NCI-H146 treated with DMSO at 0.1 percent for 48 hours (cell line): Measurements from ENCODE around the gene GNB1L.
"Not testable (repeated sequence)": the region's sequence is repeated elsewhere in the genome, so short reads cannot be mapped to it uniquely, and the experiment has no call there.

Source experiments
- DNase-seq: peaks from one replicate; lab custom pipeline; 2025; ENCODE audit not compliant: unreplicated experiment; lab: John Stamatoyannopoulos, UW

The GNB1L gene

DNA sequence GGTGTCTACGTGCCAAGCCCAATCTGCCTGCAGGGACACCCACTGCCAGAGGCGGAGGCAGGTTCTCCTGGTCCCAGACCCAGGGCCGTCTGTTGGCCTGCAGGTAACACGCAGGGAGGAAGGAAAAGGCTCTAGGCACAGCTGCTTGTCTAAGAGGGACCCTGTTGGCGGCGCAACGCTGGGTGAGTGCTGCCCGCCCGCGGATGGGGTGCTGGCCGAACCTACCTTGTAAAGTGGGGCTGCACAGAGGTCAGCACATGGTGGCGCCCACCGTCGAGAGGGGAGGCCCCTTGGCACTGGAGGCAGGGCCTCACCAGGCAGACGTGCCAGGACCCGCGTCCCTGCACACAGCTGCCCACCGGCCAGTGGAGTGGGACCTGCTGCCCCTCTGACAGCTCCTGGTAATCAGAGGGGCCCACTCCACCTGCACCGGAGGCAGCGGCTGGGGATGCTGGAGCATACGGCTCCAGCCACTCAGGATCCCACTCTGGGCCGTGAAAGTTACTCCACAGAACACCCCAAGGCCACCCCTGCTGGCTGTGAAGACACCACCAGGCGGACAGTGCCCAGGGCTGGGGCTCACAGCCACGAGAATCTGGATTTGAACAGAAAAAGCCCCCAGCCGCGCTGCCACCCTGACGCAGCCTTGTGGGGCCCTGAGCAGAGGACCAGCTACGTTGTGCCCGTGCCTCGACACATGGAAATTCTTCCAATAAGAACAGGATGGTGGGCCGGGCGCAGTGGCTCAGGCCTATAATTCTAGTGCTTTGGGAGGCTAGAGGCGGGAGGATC is 70.1 kb downstream of the GNB1L start:
- DNase-seq: no peak

DNA sequence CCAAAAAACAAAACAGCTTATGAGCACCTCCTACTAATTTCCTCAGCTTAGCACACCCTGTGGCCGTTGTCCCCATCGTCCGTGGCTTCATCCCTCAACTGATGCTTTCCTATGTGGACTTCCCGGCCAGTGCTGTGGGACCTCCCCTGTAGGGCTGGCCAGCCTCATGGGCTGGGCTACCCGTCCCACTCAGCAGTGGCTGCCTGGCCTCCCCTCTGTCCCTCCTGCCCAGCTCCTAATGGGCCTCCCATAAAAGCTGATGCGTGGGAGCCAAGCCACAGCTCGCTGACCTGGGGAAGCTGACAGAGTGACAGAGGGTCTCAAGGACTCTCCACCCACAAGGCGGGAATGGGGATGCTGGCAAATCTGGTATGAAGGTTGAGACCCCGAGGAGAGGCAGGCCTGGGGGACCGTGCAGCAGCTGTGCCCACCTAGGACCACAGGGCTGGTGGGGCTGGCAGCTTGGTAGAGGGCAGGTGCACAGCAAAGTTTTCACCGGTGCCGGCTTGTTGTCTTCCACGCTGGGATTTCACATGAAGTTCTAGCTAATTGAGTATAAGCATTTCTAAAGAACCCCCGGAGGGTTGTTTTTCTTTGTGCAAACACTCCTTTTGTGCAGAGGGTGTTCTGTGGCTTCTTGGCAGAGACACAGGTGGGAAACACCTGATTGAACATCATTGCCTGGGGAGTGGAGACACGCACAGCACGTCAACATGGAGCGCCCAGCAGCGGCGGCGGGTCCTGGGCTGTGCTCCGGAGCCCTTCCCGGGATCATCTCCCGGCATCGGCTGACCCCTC is 70.9 kb downstream of the GNB1L start:
- peak; percentile 12 for DNase-seq

DNA sequence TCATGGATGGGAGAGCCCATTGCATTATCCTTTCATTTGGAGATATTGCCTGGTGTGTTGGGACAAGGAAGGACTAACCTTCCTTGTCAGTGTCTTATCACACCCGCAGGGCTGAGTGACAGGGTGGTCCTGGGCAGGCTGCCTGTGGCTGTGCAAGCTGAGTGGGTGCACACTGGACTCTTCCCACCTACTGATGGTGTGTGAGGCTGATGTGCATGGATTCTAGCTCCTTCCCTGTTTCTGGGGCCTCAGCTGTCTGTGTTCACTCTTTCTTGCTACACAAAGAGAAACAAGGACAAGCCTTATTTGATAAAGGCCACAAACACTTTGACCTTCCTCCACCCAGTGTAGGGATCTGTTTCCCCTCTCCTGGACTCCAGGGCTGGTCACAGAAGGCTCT is 72.1 kb downstream of the GNB1L start:
- DNase-seq: no peak

DNA sequence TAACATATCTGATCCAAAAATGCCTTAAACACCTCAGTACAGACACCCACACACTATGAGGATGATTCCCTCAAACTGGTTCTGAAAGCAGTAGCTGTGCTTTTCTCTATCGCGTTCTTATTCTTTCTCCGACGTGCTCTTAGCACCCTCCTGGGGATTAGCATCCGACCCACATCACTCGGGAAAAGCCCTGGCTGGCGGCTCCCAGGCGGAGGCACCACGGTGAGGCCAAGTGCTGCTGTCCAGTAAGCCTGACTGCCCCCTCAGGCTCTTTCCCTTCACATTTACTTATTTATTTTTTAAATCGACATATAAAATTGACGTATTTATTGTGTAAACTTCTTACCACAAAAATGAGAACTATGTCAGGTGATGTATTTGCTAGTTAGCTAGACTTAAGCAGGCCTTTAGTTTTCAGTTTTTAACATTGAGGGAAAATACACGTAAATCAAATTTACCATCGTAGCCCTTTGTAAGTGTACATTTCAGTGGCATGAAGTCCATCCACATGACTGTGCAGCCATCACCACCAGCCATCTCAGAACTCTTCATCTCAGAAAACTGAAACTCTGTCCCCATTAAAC is 74.9 kb downstream of the GNB1L start:
- DNase-seq: no peak

DNA sequence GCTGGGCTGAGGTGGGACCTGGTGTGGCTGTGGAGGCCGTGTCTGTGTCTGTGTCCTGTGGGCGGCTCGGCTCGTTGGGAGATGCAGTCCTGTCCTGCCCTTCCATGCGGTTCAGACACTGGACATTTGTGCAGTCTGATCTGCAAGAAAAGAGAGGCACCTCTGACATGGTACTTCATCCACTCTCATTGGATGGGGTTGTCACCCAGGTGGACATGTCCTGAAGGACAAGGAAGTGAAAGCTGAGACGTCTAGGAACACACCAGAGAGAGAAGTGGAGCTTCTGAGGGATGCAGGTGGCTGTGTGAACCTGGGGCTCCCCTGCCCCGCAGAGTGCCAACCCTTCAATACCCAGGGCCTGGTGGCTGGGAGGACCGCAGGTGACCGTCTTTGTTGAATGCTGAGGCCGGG is 75.7 kb downstream of the GNB1L start:
- no peak for DNase-seq

DNA sequence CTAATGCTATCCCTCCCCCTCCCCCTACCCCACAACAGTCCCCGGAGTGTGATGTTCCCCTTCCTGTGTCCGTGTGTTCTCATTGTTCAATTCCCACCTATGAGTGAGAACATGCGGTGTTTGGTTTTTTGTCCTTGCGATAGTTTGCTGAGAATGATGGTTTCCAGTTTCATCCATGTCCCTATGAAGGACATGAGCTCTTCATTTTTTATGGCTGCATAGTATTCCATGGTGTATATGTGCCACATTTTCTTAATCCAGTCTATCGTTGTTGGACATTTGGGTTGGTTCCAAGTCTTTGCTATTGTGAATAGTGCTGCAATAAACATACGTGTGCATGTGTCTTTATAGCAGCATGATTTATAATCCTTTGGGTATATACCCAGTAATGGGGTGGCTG is 77.5 kb downstream of the GNB1L start:
- DNase-seq: not testable (repeated sequence)

DNA sequence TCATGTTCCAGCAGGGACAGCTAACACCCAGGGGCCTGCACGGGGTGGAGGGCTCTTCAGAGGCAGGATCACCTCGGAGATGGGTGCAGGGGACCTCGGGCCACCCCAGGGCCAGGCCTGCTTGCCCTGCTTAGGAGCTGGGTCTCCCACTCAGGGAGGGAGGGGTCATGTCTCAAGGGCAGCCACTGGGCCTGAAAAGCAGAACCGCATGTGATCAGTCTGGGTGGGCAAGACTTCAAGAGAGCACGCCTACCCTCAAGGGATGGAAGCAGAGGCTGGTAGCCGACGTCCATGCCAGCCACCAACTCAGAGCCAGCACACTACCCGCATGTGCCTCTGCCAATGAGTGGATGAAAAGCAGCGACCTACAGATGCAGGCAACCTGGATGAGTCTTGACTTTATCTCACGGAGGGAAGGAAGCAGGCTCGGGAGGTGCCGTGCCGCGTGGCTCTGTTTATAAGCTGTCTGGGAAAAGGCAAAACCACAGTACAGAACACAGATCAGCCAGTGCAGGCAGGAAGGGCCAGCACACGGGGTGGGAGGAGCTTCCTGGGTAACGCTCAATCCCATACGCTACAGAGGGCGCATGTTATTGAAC is 78.1 kb downstream of the GNB1L start:
- DNase-seq: no peak

DNA sequence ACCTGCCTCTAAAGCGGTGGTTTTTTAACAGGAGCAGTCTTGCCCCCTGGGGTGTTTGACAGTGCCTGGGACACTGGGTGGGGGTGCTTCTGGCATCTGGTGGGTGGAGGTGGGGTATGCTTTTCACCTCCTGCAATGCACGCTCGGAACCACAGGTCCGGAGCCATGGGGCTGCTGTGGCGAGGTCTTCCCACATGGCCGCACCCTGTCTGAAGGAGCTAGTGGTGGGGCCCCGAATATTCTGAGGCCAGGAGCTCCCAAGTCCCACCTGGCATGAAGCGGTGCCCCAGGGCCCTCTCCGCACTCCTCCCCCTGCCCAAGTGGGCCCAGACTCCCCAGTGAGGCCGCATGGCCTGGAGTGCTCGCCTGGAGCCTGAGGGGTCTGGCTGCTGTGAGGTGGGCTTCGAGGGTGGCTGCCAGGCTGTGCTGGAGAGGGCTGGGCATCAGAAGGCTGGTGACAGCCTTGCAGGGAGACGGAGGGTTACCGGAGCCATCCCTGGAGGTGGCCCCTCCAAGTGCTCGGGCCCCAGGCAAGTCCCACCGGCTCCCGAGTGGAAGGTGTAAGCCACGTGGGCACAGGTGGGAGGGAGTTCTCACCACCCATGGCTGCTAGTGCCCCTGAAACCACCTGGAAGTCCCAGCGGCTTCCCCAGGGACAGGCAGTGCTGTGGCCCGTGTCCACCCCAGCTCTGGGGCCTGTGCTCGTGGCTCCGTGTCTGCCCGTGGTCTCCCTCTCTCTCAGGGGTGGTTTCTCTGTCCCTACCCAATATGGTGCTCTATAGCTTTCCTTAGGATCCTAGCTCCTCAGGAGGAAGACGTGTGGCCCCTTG is 79.0 kb downstream of the GNB1L start:
- no peak for DNase-seq

DNA sequence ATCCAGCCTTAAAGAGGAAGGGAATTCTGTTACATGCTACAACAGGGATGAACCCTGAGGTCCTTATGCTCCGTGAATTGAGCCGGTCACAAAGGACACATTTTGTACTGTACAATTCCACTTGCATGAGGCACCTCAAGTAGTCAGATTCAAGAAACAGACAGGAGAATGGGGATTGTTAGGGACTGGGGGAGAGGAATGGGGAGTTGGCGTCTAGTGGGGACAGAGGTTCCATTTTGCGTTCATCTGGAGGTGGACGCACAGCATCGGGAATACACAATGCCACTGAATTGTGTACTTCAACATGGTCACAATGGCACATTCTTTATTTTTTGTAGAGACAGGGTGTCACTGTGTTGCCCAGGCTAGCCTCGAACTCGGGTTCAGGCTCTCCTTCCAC is 80.0 kb downstream of the GNB1L start:
- DNase-seq: no peak

DNA sequence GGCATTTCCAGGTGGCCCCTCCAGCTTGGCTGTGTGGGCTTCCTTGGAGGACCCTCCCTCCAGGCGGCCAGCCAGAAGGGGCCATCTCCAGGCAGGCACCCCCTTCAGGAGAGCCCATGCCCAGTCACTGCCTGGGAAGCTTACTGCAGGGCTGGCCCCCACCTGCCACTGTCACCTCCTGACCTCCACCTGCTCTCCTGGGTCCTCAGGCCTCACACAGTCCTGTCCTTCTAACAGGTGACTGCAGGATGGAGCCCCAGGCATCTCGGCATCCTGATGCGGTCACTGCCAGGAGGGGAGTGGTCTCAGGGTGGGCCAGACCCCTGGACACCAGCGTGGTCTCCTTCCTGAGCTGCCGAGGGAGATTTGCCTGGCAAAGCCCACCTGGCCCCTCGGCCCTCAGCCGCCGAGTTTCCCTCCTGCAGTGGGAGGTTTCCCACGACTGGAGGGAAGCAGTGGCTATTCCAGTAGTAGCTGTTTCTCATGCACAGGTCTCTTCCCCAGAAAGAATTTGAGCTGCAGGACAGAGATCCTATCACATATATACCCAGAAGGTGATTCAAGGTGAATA is 81.1 kb downstream of the GNB1L start:
- no peak for DNase-seq

DNA sequence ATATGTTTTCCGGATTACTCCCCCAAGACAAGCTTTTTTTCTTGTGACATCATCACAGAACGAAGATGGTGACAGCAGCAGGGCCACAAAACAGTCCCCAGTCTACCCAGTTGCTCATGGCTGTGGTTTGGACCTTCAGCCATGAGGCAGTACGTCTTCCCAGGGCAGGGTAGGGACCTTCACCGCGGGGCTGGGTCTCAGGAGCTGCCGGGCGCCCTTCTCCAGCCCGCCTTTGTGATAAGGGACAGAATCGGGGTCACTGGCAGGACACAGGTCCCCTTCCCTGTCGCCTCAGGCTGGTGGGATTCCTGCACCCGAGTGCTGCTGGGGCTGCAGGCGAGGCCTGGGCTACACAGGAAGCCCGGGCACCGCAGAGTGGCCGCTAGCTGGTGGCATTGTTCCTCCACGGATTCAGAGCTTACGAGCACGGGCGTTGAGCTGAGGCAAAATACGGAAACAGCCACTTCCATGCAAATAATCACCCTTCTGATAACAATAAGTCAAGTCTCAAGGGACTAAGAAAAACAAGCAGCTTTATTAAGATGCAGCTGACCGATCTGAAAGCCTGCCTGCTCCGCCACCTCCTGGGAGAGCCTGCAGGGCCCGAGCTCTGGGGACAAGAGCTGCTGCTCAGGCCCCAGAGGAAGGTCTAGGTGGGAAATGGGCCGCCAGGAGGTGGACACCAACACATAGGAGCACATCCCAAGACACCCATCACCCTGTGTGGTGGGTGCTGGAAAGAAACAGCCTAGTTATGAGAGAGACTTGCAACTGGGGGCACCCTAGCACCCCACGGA is 81.8 kb downstream of the GNB1L start:
- DNase-seq: no peak

DNA sequence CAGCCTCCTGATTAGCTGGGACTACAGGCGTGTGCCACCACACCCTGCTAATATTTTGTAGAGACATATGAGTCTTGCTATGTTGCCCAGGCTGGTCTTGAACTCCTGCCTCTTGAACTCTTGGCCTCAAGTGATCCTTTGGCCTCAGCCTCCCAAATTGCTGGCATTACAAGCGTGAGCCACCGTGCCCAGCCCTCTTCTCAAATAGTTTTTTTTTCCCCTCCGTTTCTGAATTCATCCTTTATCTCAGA is 82.3 kb downstream of the GNB1L start:
- no peak for DNase-seq

DNA sequence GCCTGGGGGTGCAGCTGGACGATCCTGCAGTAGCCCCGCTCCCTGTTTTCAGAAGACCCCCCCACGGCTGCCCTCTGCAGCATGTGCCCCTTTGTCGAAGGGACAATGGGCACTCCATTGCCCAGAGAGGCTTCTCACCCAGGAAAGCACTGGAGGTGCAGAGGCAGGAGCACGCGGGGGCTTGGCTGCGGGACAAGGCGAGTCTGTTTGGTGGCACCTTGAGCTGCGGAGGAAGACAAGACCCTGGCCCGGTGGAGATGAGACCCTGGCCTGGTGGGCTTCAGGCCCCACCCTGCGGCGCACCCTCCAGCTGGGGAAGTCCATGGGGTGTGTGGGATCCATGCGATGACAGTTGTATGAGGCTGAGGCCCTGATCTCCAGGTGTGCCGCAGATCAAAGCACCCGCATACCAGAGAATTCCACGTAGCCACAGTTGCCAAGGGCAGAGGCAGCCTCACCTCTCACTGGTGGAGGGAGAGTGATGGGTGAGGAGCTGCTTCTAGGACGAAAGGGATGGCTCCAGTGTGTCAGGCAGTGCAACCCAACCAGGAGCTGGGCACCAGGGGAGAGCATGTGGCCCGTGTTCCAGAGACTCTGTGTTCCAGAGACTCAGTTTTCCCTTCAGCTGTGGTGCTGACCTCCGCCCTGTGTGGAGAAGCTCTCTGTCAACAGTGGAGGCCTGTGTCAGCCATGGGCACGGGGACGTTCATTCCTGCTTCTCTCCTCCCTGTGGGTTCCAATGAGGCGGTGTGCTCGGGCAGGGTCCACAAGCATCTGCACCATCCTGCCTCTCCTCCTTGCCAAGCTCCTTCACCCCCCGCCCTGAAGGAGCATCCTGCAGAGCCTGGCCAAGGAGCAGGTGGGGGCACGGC is 84.1 kb downstream of the GNB1L start:
- no peak for DNase-seq

DNA sequence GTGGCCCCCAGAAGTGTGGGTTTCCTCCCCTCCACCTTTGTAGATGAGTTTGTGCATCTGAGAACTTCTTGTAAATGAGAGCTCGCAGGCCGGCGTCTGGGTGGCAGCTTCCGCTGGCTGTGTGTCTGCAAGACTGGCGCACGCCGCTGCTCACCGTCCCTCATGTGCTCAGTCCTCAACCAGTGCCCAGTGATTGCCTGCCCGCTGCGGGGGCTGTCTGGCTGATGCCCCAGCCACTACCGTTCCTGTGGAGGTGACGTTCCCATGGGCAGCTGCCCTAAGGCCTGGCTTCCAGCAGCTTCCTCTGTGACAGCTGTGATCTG is 85.3 kb downstream of the GNB1L start:
- no peak for DNase-seq

DNA sequence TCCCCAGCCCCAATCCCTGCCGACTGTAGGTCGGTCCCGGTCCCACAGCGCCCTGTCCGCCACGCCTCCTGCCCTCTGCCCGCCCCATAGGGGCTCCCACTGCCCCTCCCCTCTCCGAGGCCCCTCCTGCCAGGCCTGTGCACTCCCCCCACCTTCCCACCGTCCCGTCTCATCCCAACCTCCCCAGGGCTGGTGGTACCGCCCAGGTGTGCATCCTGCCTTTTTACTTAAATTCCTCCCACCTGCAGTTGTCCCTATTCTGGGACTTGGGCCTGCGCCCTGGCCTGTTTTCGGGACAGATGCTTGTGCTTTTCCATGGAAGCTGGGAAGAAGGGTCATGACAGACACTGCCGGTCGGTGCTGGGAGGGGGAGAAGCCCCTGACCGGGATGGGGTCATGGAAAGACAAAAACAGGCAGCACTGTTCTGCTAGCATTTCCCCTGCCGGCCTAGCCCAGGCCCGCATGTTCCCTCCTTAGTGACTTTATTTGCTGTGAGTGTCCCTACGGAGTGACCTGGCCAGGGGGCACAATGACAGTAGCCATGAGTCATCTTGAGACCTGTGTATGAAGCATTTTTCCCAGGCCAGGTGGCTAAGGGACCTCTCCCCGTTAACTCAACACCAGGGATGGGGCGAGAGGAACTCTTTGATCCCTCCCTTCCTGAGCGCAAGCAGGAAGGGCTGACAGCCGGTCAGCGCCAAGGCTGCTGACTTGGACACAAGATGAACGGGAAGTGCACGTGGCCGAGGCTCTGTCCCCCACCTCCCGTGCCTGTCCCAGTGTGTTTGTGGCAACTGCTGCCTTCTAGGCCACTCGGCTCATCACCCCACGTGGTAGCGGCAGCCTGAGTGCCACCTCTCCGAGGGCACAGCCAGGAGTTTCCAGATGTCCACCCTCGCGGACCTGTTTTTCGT is 87.0 kb downstream of the GNB1L start:
- DNase-seq: no peak

DNA sequence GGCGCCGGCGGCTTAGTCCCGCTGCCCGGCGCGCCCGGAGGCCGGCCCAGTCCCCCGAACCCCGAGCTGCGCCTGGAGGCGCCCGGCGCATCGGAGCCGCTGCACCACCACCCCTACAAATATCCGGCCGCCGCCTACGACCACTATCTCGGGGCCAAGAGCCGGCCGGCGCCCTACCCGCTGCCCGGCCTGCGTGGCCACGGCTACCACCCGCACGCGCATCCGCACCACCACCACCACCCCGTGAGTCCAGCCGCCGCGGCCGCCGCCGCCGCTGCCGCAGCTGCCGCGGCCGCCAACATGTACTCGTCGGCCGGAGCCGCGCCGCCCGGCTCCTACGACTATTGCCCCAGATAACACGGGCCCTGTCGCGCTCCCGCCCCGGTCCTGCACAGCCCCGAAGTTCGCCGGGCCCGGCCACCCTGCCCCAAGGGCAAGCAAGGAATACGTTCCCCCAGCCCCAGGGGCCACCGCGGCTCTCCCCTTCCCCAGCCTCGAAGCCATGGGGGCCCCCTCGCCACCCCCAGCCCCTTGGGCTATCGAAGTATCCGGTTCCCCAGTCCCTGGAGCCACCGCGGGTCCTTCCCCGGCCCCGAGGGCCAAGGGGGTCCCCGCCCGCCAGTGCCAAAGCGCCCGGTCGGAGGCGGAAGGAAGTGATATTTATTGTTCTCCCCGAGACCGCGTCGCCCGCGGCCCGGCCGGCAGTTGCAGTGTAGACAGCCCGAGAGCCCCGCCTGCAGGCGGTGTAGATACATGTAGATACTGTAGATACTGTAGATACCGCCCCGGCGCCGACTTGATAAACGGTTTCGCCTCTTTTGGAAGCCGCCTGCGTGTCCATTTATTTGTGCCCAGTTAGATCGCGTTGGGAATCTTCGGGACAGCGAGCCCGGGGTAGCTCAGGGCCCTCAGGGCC is 87.9 kb downstream of the GNB1L start:
- DNase-seq: no peak

DNA sequence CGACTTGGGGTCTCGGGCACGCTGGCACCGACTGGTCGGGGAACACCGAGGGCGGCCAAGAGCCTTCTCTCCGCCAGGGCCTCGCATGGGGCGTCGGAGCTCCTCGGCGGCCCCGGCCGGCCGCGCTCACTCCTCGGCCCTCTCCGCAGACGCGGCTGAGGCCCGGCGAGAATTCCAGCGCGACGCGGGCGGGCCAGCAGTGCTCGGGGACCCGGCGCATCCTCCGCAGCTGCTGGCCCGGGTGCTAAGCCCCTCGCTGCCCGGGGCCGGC is 88.5 kb downstream of the GNB1L start:
- no peak for DNase-seq
